Right lobe of liver (tissue), 4 donors: ENCODE results near the gene INPP4B.

Experiments used
- POLR2A ChIP-seq: fragments of 450-650 bp; IDR thresholded peaks from one replicate; pipeline ENCODE4 v1.6.1; 2017; ENCODE audit warnings: antibody characterized with exemption, mild to moderate bottlenecking
- TF ChIP-seq, protein P1 (sequence below), 4 donors: fragments of 200-600 bp in 3 of 4; fragments of 450-650 bp in 1 of 4; IDR thresholded peaks; one replicate each; pipeline versions ENCODE4 v1.5.1 to v1.8.0; 2016 to 2022; ENCODE audit warnings: antibody characterized with exemption in 4 of 4, mild to moderate bottlenecking in 2 of 4
- donor health status: DM: no; HTN: no; CAD: no.
- donor health status: DM: no; HTN: no; CAD: no.
- donor health status: DM: no; HTN: yes; CAD: no.

DNA sequence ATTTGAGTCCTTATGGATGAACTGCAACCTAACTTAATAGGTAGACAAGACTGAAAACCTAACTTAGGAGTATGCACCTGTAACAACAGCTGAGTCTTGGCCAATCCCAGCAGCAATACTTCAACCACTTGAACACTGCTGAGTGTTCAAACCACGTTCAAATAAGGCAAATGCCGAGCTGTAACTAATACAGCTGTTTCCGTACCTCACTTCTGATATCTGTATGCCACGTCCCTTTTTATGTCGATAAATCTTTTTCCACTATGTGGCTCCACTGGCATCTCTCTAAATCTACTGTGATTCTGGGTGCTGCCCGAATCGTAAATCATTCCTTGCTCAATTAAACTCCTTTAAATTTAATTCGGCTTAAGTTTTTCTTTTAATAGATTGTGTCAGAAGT is 459.7 kb downstream of the INPP4B start:
- TF ChIP-seq, protein P1, sequence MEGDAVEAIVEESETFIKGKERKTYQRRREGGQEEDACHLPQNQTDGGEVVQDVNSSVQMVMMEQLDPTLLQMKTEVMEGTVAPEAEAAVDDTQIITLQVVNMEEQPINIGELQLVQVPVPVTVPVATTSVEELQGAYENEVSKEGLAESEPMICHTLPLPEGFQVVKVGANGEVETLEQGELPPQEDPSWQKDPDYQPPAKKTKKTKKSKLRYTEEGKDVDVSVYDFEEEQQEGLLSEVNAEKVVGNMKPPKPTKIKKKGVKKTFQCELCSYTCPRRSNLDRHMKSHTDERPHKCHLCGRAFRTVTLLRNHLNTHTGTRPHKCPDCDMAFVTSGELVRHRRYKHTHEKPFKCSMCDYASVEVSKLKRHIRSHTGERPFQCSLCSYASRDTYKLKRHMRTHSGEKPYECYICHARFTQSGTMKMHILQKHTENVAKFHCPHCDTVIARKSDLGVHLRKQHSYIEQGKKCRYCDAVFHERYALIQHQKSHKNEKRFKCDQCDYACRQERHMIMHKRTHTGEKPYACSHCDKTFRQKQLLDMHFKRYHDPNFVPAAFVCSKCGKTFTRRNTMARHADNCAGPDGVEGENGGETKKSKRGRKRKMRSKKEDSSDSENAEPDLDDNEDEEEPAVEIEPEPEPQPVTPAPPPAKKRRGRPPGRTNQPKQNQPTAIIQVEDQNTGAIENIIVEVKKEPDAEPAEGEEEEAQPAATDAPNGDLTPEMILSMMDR (IDR thresholded peaks at IDR 0.05): no peak
- no peak for TF ChIP-seq POLR2A
